IPS-20b (cell line): ENCODE data around the gene MAN1A1.
"Not testable (repeated sequence)": the region's sequence is repeated elsewhere in the genome, so short reads cannot be mapped to it uniquely, and the experiment has no call there.

Experiments
- H3K27ac ChIP-seq: one replicate; pipeline ENCODE4 v1.5.1; 2013; ENCODE audit warnings: low read length
- H3K27me3 ChIP-seq: 2 replicates; pipeline ENCODE4 v1.6.1; 2013; ENCODE audit warnings: mild to moderate bottlenecking, low read length, inconsistent platforms; ENCODE audit not compliant: insufficient read depth
- H3K36me3 ChIP-seq: 2 replicates; pipeline ENCODE4 v1.6.1; 2013; ENCODE audit warnings: low read depth, mild to moderate bottlenecking, inconsistent platforms, low read length, moderate library complexity; ENCODE audit not compliant: insufficient read depth
- H3K4me1 ChIP-seq: 2 replicates; pipeline ENCODE4 v1.6.1; 2013; ENCODE audit warnings: mild to moderate bottlenecking, control low read depth, inconsistent platforms, low read length, moderate library complexity; ENCODE audit not compliant: insufficient read depth
- H3K4me3 ChIP-seq: 2 replicates; pipeline ENCODE4 v1.5.1; 2013; ENCODE audit warnings: mild to moderate bottlenecking, low read length, inconsistent platforms
- H3K9ac ChIP-seq: 2 replicates; pipeline ENCODE4 v1.6.1; 2013; ENCODE audit warnings: low read depth, mild to moderate bottlenecking, inconsistent platforms, low read length, moderate library complexity
- H3K9me3 ChIP-seq: 2 replicates; pipeline ENCODE4 v1.6.1; 2013; ENCODE audit warnings: mild to moderate bottlenecking, low read depth, low read length, inconsistent platforms; ENCODE audit not compliant: insufficient read depth

The MAN1A1 gene

DNA sequence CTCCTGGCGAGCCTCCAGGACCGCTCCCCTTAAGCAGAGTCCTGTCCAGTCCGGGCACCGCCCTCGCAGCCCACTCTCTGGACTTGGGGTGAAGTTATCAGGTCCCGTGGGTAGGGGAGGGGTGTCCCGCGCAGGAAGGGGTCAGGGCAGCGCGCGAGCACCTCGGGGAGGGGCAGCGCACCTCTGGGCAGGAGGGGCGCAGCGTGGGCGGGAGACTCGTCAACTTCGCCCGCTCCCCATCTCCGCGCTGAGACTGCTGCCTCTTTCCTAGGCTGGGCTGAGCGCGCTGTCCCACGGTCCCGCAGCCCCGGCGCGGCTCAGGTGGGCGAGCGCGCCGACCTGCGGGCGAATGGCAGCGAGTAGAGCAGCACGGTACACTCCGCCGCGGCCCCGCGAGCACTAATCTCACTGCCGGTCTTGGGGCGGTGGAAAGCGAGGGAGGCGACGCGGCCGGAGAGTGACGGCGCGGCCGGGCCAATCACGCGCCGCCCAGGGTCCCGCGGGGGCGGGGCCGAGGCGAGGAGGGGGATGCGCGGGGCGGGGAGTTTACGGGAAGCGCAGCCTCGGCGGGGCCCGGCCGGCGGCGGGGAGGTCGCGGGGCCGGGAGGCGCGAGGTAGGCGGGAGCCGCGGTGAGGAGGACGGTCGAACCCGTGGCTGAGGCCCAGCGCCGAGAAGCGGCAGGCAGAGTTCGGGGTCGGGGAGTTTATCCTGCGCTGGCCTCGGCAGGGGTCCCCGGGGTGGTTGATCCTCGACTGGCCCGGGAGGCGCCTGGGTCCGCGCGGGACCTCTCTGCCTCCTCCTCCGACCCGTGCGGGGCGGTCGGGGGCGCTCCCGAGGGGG is at the start of gene MAN1A1:
MAN1A1 (minus strand) TSS at position 401 of the 841 bp plus-strand sequence. CDS start 696 bp downstream, outside the sequence.
- Histone ChIP-seq H3K27me3 (peaks cover 59% of the 10 kb centered on the region), H3K36me3 (no peaks in the 10 kb centered on the region), H3K9ac (peak within 1 kb of the TSS; percentile 50; the same call in 1 of the 2 replicates), H3K4me1 (peaks cover 16% of the 10 kb centered on the region; the same call in 1 of the 2 replicates), H3K9me3 (no peaks in the 10 kb centered on the region), H3K27ac (no peak within 1 kb of the TSS), H3K4me3 (peak within 1 kb of the TSS; percentile 89)

DNA sequence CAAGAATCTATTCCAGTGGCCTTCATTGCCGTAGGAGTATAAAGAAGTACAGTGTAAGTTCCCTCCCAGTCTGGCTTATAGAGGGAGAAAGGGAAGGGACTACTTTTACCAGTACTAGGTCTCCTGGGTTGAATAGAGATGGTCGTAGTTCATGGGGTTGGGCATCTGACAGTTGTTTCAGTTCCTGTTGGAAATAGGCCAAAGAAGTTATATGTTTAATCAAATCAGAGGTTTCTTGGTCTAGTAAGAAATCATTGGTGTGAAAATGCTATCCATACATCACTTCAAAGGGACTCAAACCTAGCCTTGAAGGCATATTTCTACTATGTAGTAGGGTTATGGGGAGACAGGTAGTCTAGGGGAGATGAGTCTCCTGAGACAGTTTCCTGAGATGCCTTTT is 45.6 kb upstream of the MAN1A1 start:
- H3K4me3 ChIP-seq: no peak overlapping the region
- H3K4me1 ChIP-seq: no peaks in the 10 kb centered on the region
- H3K9me3 ChIP-seq: peaks cover 46% of the 10 kb centered on the region
- H3K9ac ChIP-seq: no peak overlapping the region
- H3K27ac ChIP-seq: no peak overlapping the region
- H3K36me3 ChIP-seq: no peaks in the 10 kb centered on the region
- H3K27me3 ChIP-seq: no peaks in the 10 kb centered on the region

DNA sequence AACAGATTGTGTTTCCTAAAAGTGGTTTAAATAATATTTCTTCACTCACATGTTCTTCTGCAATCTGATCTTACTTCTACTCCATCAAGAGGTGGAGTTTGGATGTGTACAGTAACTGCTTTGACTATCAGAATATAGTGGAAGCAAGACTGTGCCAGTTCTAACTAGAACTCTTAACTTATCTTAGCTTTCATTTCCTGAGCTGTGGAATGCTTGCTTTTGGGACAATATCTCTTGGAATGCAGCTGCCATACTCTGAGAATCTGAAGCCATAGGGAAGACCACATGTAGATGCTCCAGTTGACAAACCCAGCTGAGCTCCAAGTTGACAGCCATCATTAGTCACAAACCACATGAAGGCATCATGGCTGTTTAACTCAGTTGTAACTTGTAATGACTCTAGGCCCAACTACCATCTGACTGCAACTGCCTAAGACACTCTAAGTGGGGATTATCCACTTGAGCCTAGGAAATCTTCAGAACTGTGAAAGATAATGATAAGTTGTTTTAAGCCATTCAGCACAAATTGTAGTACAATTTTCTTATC is 40.8 kb upstream of the MAN1A1 start:
- Histone ChIP-seq H3K4me1 (no peaks in the 10 kb centered on the region), H3K9ac (no peak overlapping the region), H3K4me3 (no peak overlapping the region), H3K27me3 (no peaks in the 10 kb centered on the region), H3K36me3 (no peaks in the 10 kb centered on the region), H3K27ac (no peak overlapping the region), H3K9me3 (0 out of 2 replicates have a peak, but pooled peaks cover 4% of the 10 kb centered on the region)

DNA sequence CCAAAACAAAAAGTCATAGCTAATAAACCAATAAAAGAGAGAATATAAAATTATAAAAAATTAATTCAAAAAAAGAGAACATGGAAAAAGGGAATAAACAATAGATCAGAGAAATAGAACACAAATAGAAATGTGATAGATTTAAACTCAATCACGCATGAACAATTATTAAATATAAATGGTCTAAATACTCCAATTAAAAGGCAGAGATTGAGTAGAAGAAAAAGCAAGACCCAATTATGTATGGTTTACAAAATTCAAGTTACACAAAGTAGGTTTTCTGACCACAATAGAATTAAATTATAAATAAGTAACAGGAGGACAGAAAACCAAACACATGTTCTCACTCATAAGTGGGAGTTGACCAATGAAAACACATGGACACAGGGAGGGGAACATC is 36.4 kb upstream of the MAN1A1 start:
- H3K27ac ChIP-seq: no peak overlapping the region
- no peak overlapping the region for H3K9ac ChIP-seq
- no peaks in the 10 kb centered on the region for H3K27me3 ChIP-seq
- H3K4me1 ChIP-seq: no peaks in the 10 kb centered on the region
- H3K4me3 ChIP-seq: no peak overlapping the region
- no peaks in the 10 kb centered on the region for H3K9me3 ChIP-seq
- H3K36me3 ChIP-seq: no peaks in the 10 kb centered on the region

DNA sequence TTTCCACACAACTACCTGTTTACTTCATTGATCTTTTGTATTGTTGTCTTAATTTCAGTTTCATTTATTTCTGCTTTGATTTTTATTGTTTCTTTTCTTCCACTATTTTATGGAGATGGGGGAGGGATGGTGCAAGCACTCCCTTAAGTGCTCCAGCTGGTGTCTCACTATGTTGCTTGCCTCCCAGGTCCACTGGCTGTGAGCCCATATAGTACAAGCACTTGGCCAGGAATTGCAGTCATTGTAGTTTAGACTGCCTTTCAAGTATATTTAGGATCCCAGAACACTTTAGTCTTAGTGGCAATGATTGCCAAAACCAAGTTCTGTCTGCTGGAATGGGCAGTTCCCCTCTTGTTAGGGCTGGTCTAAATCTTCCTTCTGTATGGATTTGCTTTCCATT is 34.9 kb upstream of the MAN1A1 start:
- H3K4me1 ChIP-seq: no peaks in the 10 kb centered on the region
- no peak overlapping the region for H3K9ac ChIP-seq
- H3K4me3 ChIP-seq: no peak overlapping the region
- H3K36me3 ChIP-seq: no peaks in the 10 kb centered on the region
- H3K27ac ChIP-seq: no peak overlapping the region
- no peaks in the 10 kb centered on the region for H3K9me3 ChIP-seq
- no peaks in the 10 kb centered on the region for H3K27me3 ChIP-seq

DNA sequence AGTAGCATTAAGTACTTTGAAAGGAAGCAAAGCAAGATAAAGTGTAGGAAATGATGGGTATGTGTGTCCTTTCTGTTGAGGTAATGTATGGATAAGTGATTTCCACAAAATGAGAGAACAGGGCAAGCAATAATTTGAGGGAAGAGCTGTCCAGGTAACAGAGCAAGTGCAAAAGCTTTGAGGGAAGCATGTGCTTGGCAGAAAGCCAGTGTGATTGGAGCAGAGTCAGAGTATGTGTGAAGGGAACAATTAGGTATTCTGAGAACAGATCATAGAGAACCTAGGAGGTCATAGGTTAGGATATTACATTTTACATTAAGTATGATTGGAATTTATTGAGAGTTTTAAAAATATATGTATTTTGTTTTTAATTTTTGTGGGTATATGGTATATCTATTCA is 30.2 kb upstream of the MAN1A1 start:
- no peaks in the 10 kb centered on the region for H3K4me1 ChIP-seq
- no peaks in the 10 kb centered on the region for H3K27me3 ChIP-seq
- H3K9ac ChIP-seq: no peak overlapping the region
- H3K4me3 ChIP-seq: no peak overlapping the region
- no peaks in the 10 kb centered on the region for H3K9me3 ChIP-seq
- H3K27ac ChIP-seq: no peak overlapping the region
- H3K36me3 ChIP-seq: no peaks in the 10 kb centered on the region

DNA sequence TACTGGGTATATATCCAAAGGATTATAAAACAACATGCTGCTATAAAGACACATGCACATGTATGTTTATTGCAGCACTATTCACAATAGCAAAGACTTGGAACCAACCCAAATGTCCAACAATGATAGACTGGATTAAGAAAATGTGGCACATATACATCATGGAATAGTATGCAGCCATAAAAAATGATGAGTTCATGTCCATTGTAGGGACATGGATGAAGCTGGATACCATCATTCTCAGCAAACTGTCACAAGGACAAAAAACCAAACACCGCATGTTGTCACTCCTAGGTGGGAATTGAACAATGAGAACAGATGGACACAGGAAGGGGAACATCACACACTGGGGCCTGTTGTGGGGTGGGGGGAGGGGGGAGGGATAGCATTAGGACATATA is 27.5 kb upstream of the MAN1A1 start:
- H3K36me3 ChIP-seq, H3K4me1 ChIP-seq, H3K4me3 ChIP-seq, H3K27me3 ChIP-seq, H3K9me3 ChIP-seq, H3K27ac ChIP-seq, H3K9ac ChIP-seq: not testable (repeated sequence)

DNA sequence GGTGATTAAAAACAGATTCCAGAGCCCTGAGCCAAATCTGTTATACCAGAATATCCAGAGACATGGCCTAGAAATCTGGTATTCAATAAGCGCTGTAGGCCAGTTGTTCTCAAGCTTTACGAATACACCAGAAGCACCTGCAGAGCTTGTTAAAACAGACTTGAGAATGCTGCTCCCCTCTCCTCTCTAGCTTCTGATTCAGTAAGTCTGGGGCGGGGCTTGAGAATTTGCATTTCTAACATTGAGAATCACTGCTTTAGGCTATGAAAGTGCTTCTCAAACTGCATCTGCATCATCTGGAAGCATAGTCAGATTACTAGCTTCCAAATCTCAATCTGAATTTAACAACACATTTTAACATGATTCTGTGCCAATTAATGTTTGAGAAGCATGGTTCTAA is 20.5 kb upstream of the MAN1A1 start:
- H3K4me1 ChIP-seq: no peaks in the 10 kb centered on the region; the same call in 1 of the 2 replicates
- no peaks in the 10 kb centered on the region for H3K36me3 ChIP-seq

DNA sequence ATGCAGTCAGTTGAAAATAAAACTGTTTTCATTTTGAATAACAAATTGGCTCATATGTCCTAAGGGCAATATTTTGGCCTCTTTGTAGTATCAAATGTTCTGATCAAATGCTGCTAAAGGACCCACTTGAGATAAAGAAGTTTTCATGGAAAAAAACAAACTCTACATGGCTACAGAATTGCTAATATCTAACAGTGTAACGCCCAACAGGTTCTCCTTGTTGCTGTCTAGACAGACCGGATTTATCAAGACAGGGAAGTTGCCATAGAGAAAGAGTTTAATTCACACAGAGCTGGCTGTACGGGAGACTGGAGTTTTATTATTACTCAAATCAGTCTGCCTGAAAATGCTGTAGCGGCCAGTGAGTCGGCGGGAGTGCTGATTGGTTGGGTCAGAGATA is 19.4 kb upstream of the MAN1A1 start:
- H3K27ac ChIP-seq: no peak overlapping the region
- H3K36me3 ChIP-seq: no peaks in the 10 kb centered on the region
- H3K4me3 ChIP-seq: no peak overlapping the region
- H3K9me3 ChIP-seq: no peaks in the 10 kb centered on the region
- H3K9ac ChIP-seq: no peak overlapping the region
- no peaks in the 10 kb centered on the region for H3K27me3 ChIP-seq
- no peaks in the 10 kb centered on the region; the same call in 1 of the 2 replicates for H3K4me1 ChIP-seq

More for the DNA sequence above, 20.5 kb upstream of the MAN1A1 start:
- no peak overlapping the region for H3K9ac ChIP-seq
- H3K27me3 ChIP-seq: no peaks in the 10 kb centered on the region
- H3K9me3 ChIP-seq: no peaks in the 10 kb centered on the region
- no peak overlapping the region for H3K4me3 ChIP-seq
- H3K27ac ChIP-seq: no peak overlapping the region

DNA sequence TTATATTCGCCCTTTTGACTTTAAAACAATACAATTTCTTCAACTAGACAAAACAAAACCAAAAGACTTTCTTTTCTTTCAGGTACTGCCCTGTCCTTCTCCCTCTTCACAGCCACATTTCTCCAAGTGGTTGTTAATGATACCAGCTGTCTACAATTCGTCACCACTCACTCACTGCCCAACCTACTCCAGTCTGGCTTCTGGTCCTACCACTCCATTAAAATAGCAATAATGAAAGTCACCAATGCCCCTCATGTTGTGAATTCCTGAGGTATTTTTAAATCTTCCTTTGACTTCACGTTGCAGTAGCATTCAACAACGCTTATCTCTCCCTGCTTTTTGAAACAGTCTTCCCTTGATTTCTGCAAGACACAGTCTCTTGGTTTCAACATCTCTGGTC is 11.6 kb upstream of the MAN1A1 start:
- no peak overlapping the region for H3K4me3 ChIP-seq
- H3K9ac ChIP-seq: no peak overlapping the region
- H3K9me3 ChIP-seq: no peaks in the 10 kb centered on the region
- no peaks in the 10 kb centered on the region for H3K27me3 ChIP-seq
- no peaks in the 10 kb centered on the region for H3K4me1 ChIP-seq
- no peaks in the 10 kb centered on the region for H3K36me3 ChIP-seq
- no peak overlapping the region for H3K27ac ChIP-seq

DNA sequence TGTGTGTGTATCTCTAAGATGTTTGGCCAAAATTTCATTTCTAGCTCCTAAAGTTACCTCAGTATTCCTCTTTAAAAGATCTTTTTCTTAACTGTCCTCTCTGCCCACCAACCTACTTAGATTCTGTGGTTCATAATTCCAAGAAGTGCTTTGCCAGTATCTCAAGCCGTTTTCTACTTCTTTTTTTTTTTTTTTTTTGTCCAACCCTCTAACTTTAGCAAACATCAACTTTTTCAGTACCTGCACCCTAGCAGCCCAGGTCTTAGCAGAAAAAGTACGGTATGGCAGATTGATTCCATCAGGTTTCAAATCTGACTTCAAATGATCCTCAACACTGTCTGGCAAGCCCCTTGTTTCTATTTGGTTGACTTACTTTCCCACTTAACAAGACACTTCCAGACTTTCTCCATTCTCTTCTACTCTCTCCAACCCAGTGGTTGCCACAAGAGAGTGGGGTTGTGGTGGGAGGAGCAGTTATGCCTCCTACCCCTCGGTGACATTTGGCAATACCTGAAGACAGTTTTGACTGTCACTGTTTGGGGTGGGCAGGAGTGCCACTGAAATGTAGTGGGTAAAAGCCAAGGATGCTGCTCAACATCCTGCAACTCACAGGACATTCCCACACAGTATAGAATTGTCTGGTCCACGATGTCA is 10.8 kb upstream of the MAN1A1 start:
- Histone ChIP-seq H3K27ac (no peak overlapping the region), H3K4me3 (no peak overlapping the region)

DNA sequence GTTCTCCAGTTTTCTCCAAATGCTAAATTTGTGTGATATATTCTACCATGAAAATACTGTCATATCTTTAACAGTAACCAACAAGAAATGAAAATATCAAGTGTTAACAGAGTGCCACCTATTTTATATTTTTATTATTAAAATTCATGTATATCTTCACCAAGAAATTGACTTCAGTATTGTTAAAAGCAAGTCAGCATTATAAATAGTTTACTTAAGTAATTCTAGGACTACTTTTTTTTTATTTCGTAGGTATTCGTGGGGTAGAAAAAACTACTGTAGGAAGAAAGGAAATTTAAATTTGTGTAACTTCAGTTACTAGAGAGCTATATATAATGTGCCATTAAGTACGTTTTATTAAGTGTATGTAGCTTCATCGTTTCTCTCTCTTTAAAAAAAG is 6.3 kb upstream of the MAN1A1 start:
- peaks cover 13% of the 10 kb centered on the region; the same call in 1 of the 2 replicates for H3K4me1 ChIP-seq
- no peak overlapping the region for H3K4me3 ChIP-seq
- no peaks in the 10 kb centered on the region for H3K9me3 ChIP-seq
- H3K27ac ChIP-seq: no peak overlapping the region
- no peaks in the 10 kb centered on the region for H3K36me3 ChIP-seq
- peaks cover 14% of the 10 kb centered on the region for H3K27me3 ChIP-seq
- H3K9ac ChIP-seq: no peak overlapping the region

More for the DNA sequence above, 10.8 kb upstream of the MAN1A1 start:
- H3K36me3 ChIP-seq: no peaks in the 10 kb centered on the region
- H3K4me1 ChIP-seq: no peaks in the 10 kb centered on the region
- no peak overlapping the region for H3K9ac ChIP-seq
- H3K9me3 ChIP-seq: no peaks in the 10 kb centered on the region
- H3K27me3 ChIP-seq: no peaks in the 10 kb centered on the region
